Left cardiac atrium (tissue), 4 donors: ENCODE data around the gene SLC17A4. TPM values are rescaled to one million over a fixed set of nuclear protein-coding genes. Genes with fewer than 3 reads are reported as not detected.
"Not testable (repeated sequence)": the region's sequence is repeated elsewhere in the genome, so short reads cannot be mapped to it uniquely, and the experiment has no call there.

Source experiments
- ATAC-seq, 2 donors: fragments of 200-7000 bp; cut with Tn5 transposase; one replicate each; pipeline ENCODE4 v1.9.1; 2020; ENCODE audit warnings: mild to moderate bottlenecking in 2 of 2, moderate library complexity in 2 of 2
- DNase-seq: peaks from one replicate; pipeline ENCODE4 v3.0.0-alpha.2; 2020
- intact Hi-C, 2 donors: fragments of 100-400 bp; cut with DNase I; formaldehyde crosslinking; loops; one replicate each; pipeline versions ENCODE4 v1.14.1 to v1.15.1; 2022 to 2023
- total RNA-seq, 2 donors: library from RNA; stranded (reverse); fragmentation: NEBNext Ultra II Directional; extraction: Animal tissue kit (Norgen Biotek cat#: 25700); gene quantifications; one replicate each; pipeline ENCODE4 v1.2.1, GENCODE V29; 2021
- donor health status: DM: no; HTN: yes; CAD: no.
- donor health status: DM: no; HTN: yes; CAD: no; lungs with severe emphysema.
- donor health status: DM: yes; HTN: yes; CAD: no.
- donor health status: Dilated cardiomyopathy.

SLC17A4 gene
- total RNA-seq, 2 donors from 2014 or later: not detected

GRCh38 chr6:25748049-25748448, 6.5 kb upstream of the SLC17A4 start:
- intact Hi-C loops: no loop called here
- DNase-seq (no peak), ATAC-seq (no peak)

GRCh38 chr6:25748601-25749517, 5.7 kb upstream of the SLC17A4 start:
- intact Hi-C loops, DNase-seq, ATAC-seq: not testable (repeated sequence)

- ATAC-seq (no peak), DNase-seq (no peak)
- intact Hi-C loops: no loop called here
Observed at GRCh38 chr6:25749837-25750236, 4.7 kb upstream of the SLC17A4 start.

- intact Hi-C loops: no loop called here
- no peak for ATAC-seq
Observed at GRCh38 chr6:25750906-25751305, 3.6 kb upstream of the SLC17A4 start.

DNA sequence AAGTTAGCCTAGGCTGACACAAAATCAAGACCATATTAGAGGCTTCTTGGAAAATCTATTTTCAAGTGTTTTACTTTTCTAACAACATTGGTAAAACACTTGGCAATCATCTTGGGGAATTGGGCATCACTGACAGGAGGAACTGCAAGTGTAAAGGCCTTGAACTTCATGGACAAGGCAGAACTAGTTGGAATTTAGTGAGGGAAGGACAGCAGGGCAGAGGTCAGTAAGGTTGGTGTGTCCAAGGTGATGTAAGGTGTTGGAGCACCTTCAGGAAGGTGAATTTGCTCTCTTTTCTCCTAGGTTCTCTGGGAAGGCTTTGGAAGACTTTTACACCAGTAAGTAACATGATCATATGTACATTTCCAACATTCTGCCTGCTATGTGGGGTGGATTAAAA, 1.5 kb upstream of the SLC17A4 start:
- DNase-seq (no peak), ATAC-seq (no peak)
- intact Hi-C loops: no loop called here

More at GRCh38 chr6:25750906-25751305, 3.6 kb upstream of the SLC17A4 start:
- no peak for DNase-seq

GRCh38 chr6:25755483-25755882, 941 bp downstream of the SLC17A4 start:
- intact Hi-C loops: no loop called here
- no peak for ATAC-seq
- no peak for DNase-seq

DNA sequence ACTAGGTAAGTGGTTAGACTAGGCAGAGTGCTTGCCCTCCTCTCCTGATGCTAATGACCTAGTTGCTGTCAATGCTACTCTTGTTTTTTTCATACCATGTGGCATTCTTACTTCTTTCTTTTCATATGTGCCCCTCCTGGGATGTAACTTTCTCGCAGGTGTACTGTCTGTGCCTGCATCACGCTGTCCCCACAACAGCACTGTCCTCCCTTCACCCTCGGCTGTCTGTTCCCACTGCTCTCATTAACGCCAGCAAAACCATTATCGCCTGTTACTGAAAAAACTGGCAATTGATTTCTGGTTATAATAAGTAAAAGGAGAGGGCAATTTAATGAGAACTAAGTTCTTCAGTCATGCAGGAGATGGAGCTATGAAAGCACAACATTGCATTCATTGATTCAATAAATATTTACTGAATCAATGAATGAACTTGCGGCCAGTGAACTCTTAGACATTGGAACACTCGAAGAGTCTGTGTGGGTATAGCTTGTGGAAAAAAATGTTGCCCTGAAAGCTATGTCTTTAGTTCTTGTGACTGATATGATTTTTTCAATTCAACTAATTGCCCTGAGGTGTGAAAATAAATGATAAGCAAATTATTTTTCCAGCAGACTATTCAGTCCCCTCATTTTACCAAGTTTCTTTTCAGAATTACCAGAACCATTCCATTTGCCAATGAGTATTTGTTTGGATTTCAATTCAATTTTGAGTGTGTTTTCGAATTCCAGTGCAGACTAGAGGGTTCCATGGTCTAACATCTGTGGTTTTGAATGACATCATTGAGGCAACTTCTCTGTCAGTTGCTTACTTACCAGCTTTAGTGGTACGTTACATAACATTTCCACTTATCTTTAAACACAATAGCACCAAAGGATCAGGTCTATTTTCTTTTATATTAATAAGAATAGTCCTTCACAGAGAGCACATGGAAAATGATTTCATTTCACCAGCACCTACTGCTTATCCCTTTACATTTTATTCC, 2.1 kb downstream of the SLC17A4 start:
- intact Hi-C loops: no loop called here

DNA sequence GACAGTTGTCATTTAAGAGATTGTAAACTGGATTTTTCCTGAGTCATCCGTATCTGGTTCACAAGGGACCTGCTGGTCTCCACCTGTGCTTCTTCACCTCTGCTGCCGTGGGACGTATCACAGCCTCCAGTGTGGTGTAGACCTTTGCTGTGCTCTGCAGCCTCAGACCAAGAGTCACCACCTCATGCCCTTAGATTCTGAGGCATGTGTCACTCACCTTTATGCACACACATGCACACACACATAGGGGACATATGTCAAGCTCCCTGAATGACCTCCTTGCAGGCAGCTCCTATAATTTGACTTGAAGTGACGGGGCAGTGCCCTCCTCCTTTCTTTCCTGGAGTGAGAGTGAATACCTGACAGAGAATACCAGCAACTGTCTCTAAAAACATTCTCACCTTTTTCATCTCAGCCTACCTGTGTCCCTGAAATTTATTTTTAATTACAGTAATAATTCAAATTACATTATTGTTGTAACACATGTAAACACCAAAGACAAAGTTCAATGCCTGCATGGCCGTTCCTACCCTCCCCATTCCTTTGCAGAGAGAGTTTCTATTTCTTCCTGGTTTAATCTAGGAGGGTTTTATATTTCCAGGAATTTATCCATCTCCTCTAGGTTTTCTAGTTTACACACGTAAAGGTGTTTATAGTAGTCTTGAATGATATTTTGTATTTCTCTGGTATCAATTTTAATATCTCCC, 3.5 kb downstream of the SLC17A4 start:
- ATAC-seq (no peak), DNase-seq (no peak)
- intact Hi-C loops: no loop called here

More for the DNA sequence above, 2.1 kb downstream of the SLC17A4 start:
- ATAC-seq (no peak), DNase-seq (no peak)

DNA sequence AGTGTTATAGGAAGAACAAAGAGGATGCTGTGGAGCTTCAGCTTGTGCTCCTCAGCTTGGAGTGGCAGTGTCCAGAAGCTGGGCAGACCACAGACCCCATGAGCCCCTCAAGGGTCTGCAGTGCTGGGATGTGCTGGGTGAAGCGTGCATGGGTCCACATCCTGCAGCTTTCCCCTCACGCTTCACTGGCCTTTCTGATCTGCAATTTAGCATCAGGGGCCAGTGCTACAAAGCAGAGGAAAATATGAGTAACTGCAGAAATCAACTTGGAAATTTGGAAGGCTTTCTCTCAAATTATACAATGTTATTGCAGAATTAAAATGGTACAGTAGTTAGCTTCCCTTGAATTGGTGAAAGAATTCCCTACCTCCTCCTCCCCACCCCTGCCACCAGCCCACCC, 10.1 kb downstream of the SLC17A4 start:
- intact Hi-C loops: no loop called here
- ATAC-seq (no peak), DNase-seq (no peak)

GRCh38 chr6:25768566-25768965, 14.0 kb downstream of the SLC17A4 start:
- no peak for DNase-seq

GRCh38 chr6:25769983-25770382, 15.4 kb downstream of the SLC17A4 start:
- ATAC-seq (no peak), DNase-seq (no peak)
- intact Hi-C loops: no loop called here

More at GRCh38 chr6:25768566-25768965, 14.0 kb downstream of the SLC17A4 start:
- intact Hi-C loops: no loop called here
- no peak for ATAC-seq

- DNase-seq (no peak), ATAC-seq (no peak)
- intact Hi-C loops: no loop called here
Observed at GRCh38 chr6:25774120-25774715, 19.7 kb downstream of the SLC17A4 start.

DNA sequence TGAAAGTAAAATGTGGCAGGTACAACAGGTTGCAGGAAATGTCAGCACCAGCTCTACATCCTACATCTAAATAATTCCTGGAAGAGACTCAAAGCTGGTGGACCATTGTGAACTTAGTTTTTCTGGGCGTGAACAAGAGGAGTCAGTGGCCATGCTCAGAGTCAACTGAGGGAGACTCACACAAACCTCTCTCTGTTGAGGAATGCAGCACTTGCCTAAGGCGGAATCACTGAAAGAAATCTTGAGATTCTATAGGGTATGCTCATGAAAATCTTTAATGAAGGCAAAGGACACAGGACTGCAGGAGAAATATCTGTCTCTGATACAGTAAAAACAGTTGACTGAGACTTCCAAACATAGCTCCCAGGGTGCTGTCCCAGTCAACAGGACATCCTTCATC, 22.5 kb downstream of the SLC17A4 start:
- intact Hi-C loops: no loop called here
- ATAC-seq: no peak
- no peak for DNase-seq

- intact Hi-C loops: no loop called here
- DNase-seq (no peak), ATAC-seq (no peak)
Observed at GRCh38 chr6:25777856-25778649, 23.5 kb downstream of the SLC17A4 start.

- no peak for ATAC-seq
- intact Hi-C loops: loop anchor here in 1 of 2 donors (10.0 kb wide), 1 partner anchor 224 kb away; no protein-coding TSS in a partner anchor
- no peak for DNase-seq
Observed at GRCh38 chr6:25781134-25781533, 26.6 kb downstream of the SLC17A4 start.

DNA sequence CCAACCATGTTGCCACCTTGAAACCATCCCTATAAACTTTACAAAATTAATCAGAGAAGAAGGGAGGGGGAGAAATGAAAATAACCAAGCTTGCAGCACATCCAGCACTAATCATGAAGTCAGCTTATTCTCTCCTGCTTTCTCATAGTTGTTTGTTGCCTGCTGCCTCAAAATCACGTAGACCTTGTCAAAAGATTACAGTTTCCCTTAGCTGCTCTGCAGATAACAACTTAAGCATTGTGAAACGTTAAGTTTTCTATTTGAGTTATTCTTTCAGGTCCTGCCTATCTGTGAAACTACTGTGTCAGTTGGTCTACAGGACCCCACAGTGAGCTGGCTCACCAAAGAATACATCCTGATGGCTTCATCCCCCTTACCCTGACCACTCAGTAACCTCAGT, 32.9 kb downstream of the SLC17A4 start:
- ATAC-seq (no peak), DNase-seq (no peak)
- intact Hi-C loops: loop anchor here in 1 of 2 donors (10.0 kb wide), 1 partner anchor 217 kb away; no protein-coding TSS in a partner anchor

DNA sequence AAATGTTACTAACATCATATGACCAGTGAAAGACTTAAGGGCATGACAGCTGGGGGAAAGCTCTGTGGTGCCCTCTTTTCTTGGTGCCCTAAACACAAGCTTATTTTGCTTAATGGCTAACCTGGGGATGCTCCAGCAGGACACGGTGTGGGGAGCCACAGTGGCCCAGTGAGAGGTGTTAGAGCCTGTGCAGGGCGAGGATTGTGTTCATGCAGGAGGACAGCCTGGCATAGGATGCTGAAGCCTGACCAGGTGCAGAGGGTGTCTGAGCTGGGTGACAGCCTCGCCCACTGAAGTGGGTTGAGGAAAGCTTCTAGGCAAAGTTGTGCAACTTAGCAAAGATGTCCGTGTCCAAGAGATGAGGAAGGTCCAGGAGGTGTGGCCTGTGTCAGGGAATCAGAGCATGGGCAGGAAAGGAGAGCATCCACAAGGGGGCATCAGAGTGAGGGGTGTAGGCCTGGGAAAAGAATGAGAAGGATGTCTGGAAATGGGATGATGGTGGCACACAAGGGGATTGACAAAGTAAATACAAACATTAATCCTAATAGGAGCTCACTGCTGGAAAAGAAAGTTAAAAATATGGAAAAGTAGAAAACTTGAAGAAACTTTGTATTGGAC, 33.9 kb downstream of the SLC17A4 start:
- ATAC-seq (peak; percentile 38 to 44), DNase-seq (peak; percentile 35)
- intact Hi-C loops: loop anchor here in 1 of 2 donors (10.0 kb wide), 1 partner anchor 216 kb away; no protein-coding TSS in a partner anchor
